Forelimb muscle (tissue), 1 donor: ENCODE results near the gene TWF1. TPM values are rescaled to one million over a fixed set of nuclear protein-coding genes. Genes with fewer than 3 reads are reported as not detected.
"Not testable (repeated sequence)": the region's sequence is repeated elsewhere in the genome, so short reads cannot be mapped to it uniquely, and the experiment has no call there.

Experiments
- DNase-seq: peaks from one replicate; pipeline ENCODE4 v3.0.0-alpha.2; 2013; ENCODE audit warnings: low read depth
- polyA plus RNA-seq: library from polyadenylated mRNA; unstranded; fragments of 120-200 nt; gene quantifications from one replicate; pipeline ENCODE4 v1.2.1, GENCODE V29; 2013; ENCODE audit not compliant: insufficient read length

Gene TWF1
- 26.8 TPM for polyA plus RNA-seq

DNA sequence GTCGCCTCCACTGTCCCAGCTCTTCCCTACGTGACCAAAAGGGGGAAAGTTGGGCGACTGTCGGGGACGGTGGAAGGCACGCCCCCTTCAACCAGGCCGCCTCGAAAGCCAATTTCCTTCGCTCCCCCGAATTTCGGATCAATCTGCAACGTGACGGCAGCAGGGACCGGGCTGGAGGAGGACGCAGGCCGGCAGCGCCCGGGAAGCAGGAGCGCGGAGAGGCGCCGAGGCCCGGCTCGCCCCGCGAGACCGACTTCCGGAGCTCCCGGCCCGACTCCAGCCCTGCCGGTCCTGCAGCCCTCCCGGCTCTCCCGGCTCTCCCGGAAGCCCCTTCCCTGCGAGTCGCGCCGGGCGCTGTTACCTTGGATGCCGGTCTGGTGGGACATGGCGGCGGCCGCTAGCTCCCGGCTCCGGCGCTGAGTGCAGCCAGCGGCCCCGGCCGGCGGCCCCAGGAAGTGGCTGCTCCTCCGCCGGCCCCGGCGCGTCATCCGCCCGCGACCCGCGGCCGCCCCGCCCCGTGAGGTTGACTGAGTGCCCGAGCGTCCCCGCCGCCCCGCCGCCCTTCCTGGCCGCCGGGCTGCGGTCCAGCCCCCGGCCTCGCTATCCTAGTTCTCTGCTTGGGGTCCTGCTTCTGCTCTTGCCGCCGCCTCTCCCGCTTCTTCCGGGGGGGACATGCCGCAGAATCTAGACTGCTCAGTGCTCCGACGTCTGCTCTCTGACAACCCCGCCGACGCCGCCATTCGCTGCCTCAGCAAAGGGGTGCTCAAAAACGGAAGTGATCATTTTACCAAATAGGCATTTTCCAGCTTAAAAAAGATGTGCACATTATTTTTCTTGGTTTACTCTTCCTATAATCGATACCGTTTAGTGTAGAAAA lies at the start of gene TWF1:
TSS of gene TWF1 (minus strand) at position 458 of the 877 bp plus-strand sequence. CDS start at position 386, 72 bp downstream.
- DNase-seq, result peak; percentile 59

DNA sequence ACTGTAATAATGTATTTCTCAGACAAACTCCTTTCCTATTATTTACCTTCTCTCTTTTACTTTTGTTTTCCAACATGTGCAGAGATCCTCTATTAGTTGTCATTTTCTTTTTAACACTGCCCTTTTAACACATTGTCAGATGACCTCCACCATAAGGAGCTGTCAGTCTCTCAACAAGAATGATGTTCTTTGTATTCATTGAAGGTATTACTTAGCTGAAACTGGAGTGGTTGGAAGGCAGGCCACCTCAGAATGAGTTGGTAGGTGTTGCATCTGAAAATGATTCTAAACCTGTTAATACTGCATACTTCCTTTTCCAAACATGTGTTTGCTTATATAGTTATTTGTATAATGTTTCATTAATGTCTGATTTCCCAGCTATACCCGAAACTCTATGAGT lies 46.6 kb upstream of the TWF1 start:
- DNase-seq, result no peak

DNA sequence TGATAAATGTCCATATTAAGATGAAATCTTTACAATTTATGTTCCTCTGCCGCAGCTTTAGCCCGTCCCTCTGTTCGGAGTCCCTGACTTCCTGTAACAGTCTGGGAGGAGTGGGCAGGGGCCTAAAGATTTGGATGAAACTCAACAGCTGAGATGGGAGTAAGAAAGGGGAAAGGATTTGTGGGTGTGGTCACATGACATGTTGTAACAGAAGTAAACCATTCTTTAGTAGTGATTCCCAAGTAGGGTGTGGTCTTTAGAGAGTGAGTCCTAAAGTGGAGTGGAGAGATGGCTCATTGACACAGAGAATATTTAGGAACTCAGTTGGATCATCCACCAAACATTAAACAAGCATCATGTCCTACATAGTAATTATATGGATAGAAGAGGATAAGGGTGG lies 42.7 kb upstream of the TWF1 start:
- no peak for DNase-seq

DNA sequence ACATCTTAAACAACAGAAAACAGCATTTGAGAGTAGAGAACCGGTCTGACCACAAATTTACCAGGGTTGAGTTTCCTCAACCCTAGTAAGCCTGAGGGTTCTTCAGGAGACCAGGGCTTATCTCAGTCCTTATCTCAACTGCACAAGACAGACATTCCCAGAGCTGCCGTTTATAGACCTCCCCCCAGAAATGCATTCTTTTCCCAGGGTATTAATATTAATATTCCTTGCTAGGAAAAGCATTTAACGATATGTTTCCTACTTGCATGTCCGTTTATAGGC lies 42.0 kb upstream of the TWF1 start:
- no peak for DNase-seq

DNA sequence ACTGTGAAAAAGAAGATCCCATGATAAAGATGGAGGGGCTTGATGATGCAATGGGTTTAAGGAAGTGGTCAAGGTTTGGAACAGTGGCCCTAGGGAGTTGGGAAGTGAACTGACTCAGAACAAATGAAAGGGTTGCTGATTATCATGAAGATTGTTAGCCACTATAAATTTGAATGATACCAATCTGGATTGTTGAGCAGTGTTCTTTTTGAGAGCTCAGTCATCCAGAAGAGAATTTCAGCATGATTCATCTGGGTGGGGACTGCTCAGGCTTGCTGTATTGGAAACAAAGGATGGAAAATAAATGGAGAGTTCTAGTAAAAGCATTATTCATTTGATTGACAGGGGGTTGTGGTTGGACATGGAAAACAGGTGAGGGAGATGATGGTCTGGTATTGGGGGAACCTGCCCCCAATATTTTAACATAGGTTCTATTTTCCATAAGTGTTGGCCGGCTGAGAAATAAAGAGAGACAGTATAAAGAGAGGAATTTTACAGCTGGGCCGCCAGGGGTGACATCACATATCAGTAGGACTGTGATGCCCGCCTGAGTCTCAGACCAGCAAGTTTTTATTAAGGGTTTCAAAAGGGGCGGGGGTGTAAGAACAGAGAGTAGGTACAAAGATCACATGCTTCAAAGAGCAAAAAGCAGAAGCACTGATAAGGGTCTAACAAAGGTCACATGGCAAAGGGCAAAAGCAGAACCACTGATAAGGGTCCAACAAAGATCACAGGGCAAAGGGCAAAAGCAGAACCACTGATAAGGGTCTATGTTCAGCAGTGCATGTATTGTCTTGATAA lies 41.5 kb upstream of the TWF1 start:
- DNase-seq, result not testable (repeated sequence)

DNA sequence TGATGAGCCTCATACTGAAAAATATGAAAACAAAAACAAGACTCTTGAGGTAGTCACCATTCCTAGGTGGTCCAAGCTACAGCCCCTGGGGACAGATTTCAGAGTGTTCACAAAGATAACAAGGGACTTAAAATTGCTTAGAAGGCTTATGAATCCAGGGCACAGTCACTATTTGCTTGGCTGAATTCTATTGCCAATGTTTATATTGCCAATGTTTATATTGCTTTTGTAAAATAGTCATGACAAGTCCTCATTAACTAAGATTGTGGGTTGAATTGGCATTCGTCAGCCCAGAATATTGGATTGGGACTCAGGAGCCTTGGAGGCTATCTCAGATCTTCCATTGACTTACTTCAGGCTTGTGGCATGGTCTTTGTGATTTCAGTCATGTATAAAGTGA lies 36.1 kb upstream of the TWF1 start:
- no peak for DNase-seq

DNA sequence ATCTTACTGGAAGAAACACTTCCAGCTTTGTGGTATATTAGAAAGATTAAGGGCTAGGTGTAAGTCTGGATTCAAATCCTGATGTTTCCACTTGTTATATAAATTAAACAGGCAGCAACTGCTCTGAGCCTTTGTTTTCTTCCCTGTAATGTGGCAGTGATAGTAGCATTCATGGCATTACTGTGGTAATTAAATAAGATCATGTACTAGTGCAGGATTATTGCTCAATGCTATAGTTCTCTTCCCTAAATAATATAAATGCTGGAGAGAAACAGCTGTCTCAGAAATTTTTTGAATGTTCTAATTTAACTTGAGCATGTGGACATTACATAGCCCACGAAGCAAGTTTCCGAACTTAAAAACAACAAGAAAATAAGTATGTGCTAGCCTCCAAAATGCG lies 35.1 kb upstream of the TWF1 start:
- DNase-seq, result no peak

DNA sequence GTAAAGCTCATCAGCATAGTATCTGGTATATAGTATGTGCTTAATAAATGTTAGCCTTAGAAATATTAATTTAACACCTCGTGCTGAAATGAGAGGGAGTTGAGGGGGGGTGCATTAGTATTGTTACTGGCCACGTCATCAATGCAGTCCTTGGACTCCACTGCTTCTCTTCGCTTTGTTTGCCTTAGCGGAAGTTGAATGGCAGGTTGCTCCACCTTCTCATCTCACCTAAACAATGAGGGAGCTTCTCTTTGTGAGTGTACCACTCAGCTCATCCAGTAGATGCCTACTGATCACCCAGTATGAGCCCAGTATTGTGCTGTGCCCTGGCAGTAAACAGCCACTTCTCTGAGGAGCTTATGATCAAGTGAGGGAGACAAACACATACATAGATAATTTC lies 34.2 kb upstream of the TWF1 start:
- DNase-seq, result no peak

DNA sequence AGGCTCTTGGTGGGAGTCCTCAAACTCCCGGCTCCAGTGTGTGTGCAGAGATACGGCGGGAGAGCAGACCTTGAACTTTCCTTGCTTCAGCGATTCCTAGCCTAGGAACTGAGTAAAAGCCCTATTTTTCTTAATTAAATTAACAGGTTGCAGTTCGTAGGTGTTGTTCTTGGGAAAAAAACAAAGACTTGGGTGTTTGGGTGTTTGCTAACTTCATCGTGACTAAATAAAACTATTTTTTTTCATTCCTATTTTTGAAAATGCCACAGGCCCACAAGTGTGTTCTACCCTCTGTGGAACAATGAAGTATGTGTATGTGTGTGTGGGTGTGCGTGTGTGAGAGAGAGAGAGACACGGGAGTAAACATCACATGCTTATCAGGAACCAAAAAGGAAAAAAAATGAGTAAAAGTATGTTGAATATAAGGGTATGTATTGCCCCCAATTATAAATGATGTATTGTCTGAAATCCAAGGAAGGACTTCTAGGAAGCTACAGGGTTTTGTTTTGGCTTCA lies 30.4 kb upstream of the TWF1 start:
- DNase-seq, result peak; percentile 19

DNA sequence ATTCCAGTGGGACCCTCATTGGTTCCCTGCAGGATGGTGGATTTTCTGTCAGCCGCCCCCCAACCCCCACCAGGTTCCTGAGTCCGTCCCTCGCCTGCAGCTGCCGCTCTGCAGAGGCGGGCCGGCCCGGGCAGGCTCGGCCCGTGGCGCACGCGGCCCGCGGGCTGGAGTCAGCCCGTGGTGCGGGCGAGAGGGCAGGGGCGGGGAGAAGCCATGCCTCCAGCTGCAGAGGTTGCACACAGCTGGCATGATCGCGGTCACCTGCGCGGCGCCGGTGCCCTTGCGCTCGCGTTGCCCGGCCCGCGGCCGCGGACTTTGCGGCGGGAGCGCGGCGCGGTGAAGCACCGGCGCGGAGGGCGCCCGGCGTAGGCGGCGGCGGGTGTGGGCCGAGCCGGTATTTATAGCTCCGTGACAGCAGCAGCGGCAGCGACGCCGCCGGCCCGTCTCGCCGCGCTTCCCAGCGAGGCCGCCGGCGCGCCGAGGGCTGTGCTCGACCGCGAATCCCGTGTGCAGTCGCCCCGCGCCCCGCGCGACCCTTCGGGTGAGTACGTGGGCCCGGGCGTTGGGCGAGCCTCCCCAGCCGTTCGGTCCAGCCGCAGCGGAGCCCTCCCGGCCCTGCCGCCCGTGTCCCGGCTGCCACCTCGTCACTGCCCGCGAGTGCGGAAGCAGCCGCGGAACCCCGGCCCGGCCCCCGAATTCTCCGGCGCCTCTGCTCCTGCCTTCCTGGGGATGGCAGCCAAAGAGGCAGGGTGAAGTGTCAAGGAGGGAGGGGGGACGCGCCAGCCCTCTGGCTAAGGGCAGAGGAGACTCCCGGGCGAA lies 29.7 kb upstream of the TWF1 start, which contains the start of gene TMEM117:
TSS of gene TMEM117 (plus strand) at position 426 of the 819 bp plus-strand sequence.
- DNase-seq, result peak; percentile 17

DNA sequence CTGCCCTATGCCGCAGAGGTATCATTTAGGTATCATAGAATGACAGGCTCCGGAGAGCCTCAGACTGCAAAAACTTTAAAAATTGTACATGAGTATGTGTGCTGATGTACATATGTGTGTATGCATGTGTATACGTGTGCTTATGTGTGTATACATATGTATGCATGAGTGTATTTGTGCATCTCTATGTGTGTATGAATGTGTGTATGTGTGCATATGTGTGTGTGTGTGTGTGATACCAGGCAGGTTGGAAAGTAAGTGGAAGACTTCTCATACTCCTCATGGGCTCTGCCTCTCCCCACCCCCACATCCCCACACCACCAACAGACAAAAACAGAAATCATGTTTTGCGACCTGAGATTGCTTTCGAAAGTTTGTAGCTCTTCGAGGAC lies 29.1 kb upstream of the TWF1 start:
- DNase-seq, result no peak

DNA sequence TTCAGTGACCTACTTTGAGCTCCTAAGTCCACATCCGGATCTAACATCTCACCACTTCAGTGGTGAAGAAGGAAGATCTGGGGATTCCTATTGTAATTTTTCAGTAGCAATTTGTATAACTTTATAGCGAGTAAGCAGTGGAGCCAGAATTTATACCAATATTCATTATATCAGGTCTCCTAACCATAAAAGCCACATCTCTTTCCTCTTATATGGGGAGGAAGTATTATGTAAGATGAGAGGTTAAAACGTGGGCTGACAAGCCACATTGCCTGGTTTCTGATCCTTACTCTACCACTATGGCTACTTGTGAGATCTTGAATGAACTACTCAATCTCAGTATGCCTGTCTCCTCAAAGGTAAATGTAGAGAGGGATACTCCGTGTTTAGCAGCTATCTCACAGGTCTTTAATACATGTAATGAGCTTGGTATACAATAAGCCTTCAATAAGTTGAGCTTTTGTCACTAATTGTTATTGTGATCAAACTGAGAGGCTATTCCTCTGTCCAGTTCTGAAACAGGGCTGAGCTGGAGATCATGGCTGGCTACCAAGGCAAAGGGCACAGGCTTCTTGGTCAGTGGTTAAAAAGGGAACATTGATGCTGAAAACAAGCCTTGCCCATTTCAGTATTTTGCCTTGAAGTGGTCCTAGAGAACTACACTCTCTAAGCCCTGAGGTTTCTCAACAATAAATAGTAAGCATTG lies 26.5 kb upstream of the TWF1 start:
- DNase-seq, result no peak

DNA sequence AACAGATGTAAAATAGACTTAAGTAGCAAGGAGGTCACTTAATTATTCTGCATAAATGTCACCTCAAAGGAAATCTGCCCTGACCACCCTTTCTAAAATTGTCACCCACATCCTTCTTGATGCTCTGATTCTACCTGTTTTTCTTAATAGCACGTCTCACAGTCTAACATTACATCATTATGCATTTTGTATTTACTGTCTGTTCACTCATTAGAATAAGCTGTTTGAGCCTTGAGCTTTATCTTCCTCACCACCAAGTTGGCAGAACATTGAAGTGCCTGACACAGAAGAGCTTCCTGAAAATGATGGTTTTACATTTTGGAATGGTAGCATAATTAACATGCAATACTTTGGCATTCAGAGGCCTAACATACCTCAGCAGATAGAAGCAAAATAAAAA lies 21.0 kb upstream of the TWF1 start:
- DNase-seq, result no peak

DNA sequence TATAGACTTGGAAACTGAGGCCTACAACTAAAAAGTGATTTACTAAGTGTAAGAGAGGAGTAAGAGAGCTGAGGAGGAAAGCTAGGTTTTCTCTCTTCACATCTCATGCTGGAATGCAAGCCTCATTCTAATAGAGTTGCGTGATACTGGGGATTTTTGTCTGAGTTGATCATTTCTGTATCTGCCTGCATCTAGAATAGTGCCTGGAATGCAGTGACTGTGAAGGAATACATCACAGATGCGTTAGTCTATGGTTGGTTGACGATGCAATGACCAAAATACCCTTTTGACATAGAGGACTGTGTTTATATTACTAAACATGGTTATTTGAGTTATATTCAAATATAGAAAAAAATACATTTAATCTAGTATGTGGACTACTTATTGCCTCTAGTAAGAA lies 20.6 kb upstream of the TWF1 start:
- DNase-seq, result no peak

DNA sequence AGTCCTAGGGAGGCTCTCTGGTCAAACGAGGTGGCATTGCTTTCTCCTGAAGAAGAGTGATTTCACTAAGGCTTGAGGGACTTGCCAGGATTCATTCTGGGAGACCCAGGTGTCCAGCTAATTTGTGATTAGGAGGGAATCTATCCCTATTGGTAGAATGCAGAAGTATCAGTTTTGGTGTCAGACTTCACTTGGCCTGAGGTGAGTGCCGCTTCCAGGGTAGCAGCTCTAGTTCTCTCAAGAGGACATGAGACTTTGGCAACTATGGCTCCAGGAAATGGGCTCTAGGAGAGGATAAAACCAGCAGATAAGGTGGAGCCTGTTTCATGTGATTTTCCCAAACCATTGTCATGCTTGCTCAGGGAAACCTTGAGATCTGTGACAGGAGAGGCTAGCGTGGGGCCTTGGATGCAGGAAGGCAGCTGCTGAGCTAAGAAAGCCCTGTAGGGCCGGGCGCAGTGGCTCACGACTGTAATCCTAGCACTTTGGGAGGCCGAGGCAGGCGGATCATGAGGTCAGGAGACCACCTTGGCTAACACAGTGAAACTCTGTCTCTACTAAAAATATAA lies 18.2 kb upstream of the TWF1 start:
- no peak for DNase-seq

DNA sequence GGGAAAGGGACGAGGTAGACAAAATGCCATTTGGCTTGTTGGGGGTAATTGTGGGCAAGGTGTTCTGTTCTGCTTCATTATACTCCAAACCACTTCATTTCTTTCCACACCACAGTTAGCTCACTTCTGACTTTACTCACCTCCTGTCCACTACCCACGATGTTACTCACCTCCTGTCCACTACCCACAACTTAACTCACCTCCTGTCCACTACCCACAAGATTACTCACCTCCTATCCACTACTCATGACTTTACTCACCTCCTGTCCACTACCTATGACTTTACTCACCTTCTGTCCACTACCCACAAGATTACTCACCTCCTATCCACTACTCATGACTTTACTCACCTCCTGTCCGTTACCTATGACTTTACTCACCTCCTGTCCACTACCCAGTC lies 10.1 kb upstream of the TWF1 start:
- DNase-seq, result no peak

DNA sequence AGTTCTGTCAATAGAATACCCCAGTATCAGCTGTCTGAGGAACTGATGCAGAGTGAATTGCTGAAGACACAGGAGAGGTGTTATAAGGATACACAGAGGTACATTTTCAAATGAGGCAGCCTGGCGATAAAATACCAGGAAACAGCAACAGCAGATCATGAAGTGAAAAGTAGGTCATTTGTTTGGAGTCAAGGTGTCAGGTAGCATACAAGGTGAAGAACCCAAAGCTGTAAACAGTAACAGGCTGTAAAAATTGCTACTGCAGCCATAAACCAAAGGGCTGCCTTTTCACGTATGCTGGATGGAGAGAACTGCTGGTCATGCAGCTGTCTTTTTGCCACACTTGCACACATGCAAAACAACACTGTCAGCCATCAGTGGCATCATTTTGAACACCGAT lies 9.3 kb upstream of the TWF1 start:
- no peak for DNase-seq

DNA sequence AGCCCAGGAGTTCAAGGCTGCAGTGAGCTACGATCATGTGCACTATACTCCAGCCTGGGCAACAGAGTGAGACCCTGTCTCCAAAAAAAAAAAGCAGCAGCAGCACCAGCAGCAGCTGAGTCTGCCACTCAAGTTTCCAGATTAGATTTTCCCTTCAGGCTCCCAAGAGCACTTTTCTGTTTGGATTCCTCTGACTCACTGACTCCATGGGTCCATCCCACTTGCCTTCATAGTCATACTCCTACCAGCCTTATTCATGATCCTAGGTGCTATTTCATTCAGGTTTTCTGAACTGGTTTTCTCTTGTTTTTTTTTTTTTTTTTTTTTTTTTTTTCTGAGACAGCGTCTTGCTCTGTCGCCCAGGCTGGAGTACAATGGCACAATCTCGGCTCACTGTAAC lies 6.8 kb upstream of the TWF1 start:
- DNase-seq, result no peak

DNA sequence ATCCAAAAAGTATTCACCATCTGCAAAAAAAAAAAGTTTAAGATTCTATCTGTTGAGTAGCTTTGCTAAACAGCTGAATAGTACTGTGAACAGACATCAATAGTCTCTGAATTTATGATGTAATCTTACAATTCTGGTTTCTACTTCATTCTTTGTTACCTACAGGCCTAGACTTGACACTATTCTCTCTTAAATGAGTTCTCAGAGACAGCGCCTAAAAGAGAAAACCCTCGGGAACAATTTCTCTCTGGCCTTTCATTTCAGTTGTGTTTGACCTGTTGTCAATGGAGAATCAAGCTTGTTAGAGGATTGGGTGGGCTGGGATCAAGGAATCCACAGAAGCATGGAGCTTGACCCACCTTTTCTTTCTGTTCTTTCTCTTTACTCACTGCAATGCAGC lies 5.9 kb upstream of the TWF1 start:
- no peak for DNase-seq

DNA sequence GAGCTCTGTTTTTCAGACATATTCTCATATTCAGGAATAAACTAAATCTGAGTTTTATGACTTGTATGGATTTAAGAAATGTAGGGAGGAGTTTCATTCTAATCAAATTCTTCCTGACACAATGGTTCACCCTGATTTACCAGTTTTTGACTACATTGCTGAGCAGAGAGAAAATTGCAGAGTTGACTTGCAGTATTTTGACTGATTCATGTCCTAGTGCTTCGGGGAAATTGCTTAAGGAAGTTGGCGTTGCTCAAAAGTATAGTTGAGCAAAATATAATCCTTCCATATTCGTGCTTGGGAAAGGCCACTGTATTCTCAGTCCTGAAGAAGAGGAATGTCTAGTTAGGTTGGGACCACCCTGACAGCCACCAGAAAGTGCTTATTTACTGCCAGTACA lies 1.3 kb upstream of the TWF1 start:
- DNase-seq, result no peak

DNA sequence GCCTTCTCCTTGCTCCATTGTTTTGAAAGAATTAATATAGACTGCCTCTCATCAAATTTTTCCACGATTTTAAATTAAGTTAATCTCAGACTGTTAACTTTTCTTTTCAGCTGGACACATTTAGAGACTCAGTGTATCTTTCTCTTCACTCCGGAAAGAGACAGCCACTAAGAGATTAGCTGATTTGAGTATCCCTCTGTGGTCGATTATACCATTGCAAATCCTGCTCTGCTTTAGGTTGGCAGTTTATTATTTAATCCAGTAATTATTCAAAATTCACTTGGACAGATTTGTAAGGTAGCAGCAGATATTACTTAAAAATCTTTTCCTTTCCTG lies 588 bp upstream of the TWF1 start:
- no peak for DNase-seq
